NCI-H1417 (cell line): Measurements from ENCODE around the gene JAKMIP2.
"Not testable (repeated sequence)": the region's sequence is repeated elsewhere in the genome, so short reads cannot be mapped to it uniquely, and the experiment has no call there.

ENCODE experiments used
- DNase-seq, 3 experiments: peaks; one replicate each; lab custom pipeline; 2025; lab: John Stamatoyannopoulos, UW

JAKMIP2 gene

GRCh38 chr5:147613359-147613758, 169.2 kb downstream of the JAKMIP2 start:
- no peak for DNase-seq

- DNase-seq: no peak
Measured at GRCh38 chr5:147611483-147611882, 171.0 kb downstream of the JAKMIP2 start.

GRCh38 chr5:147610798-147611197, 171.7 kb downstream of the JAKMIP2 start:
- DNase-seq: no peak

- DNase-seq: no peak
Measured at GRCh38 chr5:147601652-147602051, 180.9 kb downstream of the JAKMIP2 start.

- no peak for DNase-seq
Measured at GRCh38 chr5:147591120-147591519, 191.4 kb downstream of the JAKMIP2 start.

GRCh38 chr5:147590096-147590495, 192.4 kb downstream of the JAKMIP2 start:
- DNase-seq: no peak

GRCh38 chr5:147586832-147587231, 195.7 kb downstream of the JAKMIP2 start:
- DNase-seq: no peak

- no peak for DNase-seq
Measured at GRCh38 chr5:147586221-147586620, 196.3 kb downstream of the JAKMIP2 start.

- not testable (repeated sequence) for DNase-seq
Measured at GRCh38 chr5:147582272-147582671, 200.3 kb downstream of the JAKMIP2 start.

- DNase-seq: not testable (repeated sequence)
Measured at GRCh38 chr5:147580418-147580817, 202.1 kb downstream of the JAKMIP2 start.

GRCh38 chr5:147578228-147579024, 204.1 kb downstream of the JAKMIP2 start:
- peak in 2 of 3 experiments; percentile 31 to 68 for DNase-seq

- DNase-seq: peak in 2 of 3 experiments; percentile 2 to 51
Measured at GRCh38 chr5:147576646-147577535, 205.6 kb downstream of the JAKMIP2 start.

- no peak for DNase-seq
Measured at GRCh38 chr5:147575598-147575997, 206.9 kb downstream of the JAKMIP2 start.

GRCh38 chr5:147573211-147573610, 209.3 kb downstream of the JAKMIP2 start:
- DNase-seq: peak in 1 of 3 experiments; percentile 3

GRCh38 chr5:147568710-147569406, 213.7 kb downstream of the JAKMIP2 start:
- no peak for DNase-seq

- peak in 1 of 3 experiments; percentile 17 for DNase-seq
Measured at GRCh38 chr5:147567917-147568598, 214.5 kb downstream of the JAKMIP2 start.

GRCh38 chr5:147565524-147565923, 217.0 kb downstream of the JAKMIP2 start:
- DNase-seq: peak in 1 of 3 experiments; percentile 15

- DNase-seq: no peak
Measured at GRCh38 chr5:147564124-147564486, 218.4 kb downstream of the JAKMIP2 start.

- DNase-seq: no peak
Measured at GRCh38 chr5:147563466-147564123, 218.9 kb downstream of the JAKMIP2 start.

- DNase-seq: no peak
Measured at GRCh38 chr5:147561435-147561834, 221.1 kb downstream of the JAKMIP2 start.

GRCh38 chr5:147560718-147561331, 221.7 kb downstream of the JAKMIP2 start:
- peak in 1 of 3 experiments; percentile 6 for DNase-seq
